Hepatocyte (in vitro differentiated cells): Measurements from ENCODE around the gene HDDC3. TPM values are rescaled to one million over a fixed set of nuclear protein-coding genes. Genes with fewer than 3 reads are reported as not detected.

Source experiments
- DNase-seq: peaks from one replicate; pipeline ENCODE4 v3.0.0-alpha.2; 2016; ENCODE audit warnings: low spot score
- H2AFZ ChIP-seq: fragments of 200-600 bp; sonication (generic); 2 replicates; pipeline ENCODE4 v1.6.0; 2016; ENCODE audit warnings: antibody characterized with exemption, mild to moderate bottlenecking
- H3K27ac ChIP-seq: fragments of 200-600 bp; sonication (generic); 2 replicates; pipeline ENCODE4 v1.5.1; 2016; ENCODE audit warnings: mild to moderate bottlenecking
- H3K27me3 ChIP-seq: fragments of 200-600 bp; sonication (generic); 2 replicates; pipeline ENCODE4 v1.6.1; 2016
- H3K36me3 ChIP-seq: fragments of 200-600 bp; sonication (generic); replicated peaks from 2 replicates; pipeline ENCODE4 v1.5.1; 2016; ENCODE audit warnings: low read depth; ENCODE audit not compliant: insufficient read depth
- H3K4me1 ChIP-seq: fragments of 200-600 bp; sonication (generic); 2 replicates; pipeline ENCODE4 v1.5.1; 2016; ENCODE audit warnings: mild to moderate bottlenecking, moderate library complexity; ENCODE audit not compliant: insufficient read depth
- H3K4me2 ChIP-seq: fragments of 200-600 bp; sonication (generic); 2 replicates; pipeline ENCODE4 v1.6.0; 2016
- H3K4me3 ChIP-seq: fragments of 200-600 bp; sonication (generic); 2 replicates; pipeline ENCODE4 v1.5.1; 2016; ENCODE audit warnings: mild to moderate bottlenecking
- H3K79me2 ChIP-seq: fragments of 200-600 bp; sonication (generic); 2 replicates; pipeline ENCODE4 v1.6.0; 2017; ENCODE audit warnings: mild to moderate bottlenecking
- H3K9me2 ChIP-seq: fragments of 200-600 bp; sonication (generic); replicated peaks from 2 replicates; pipeline ENCODE4 v1.6.0; 2017; ENCODE audit warnings: mild to moderate bottlenecking; ENCODE audit not compliant: insufficient read depth
- H3K9me3 ChIP-seq: fragments of 200-600 bp; sonication (generic); 2 replicates; pipeline ENCODE4 v1.5.1; 2016; ENCODE audit warnings: low read depth, mild to moderate bottlenecking
- H4K20me1 ChIP-seq: fragments of 200-600 bp; sonication (generic); 2 replicates; pipeline ENCODE4 v1.6.0; 2016; ENCODE audit warnings: mild to moderate bottlenecking; ENCODE audit not compliant: insufficient read depth, poor library complexity, severe bottlenecking
- EZH2 ChIP-seq: fragments of 200-600 bp; sonication (generic); IDR thresholded peaks from 2 replicates; pipeline ENCODE4 v1.6.1; 2016; ENCODE audit warnings: antibody characterized with exemption, mild to moderate bottlenecking, borderline replicate concordance
- EZH2phosphoT487 ChIP-seq: fragments of 200-600 bp; sonication (generic); IDR thresholded peaks from one replicate; pipeline ENCODE4 v1.6.1; 2018; ENCODE audit warnings: antibody characterized with exemption, mild to moderate bottlenecking, low read depth, moderate library complexity; ENCODE audit not compliant: unreplicated experiment, severe bottlenecking
- WGBS: methylation state at CpG from one replicate; pipeline ENCODE4 v1.1.6; 2016; ENCODE audit warnings: low lambda C conversion rate; ENCODE audit errors: missing lambda C conversion rate; 5-methylcytosine and 5-hydroxymethylcytosine counted together
- polyA plus RNA-seq: library from polyadenylated mRNA; unstranded; fragments of >200 nt; fragmentation: Nextera tagmentation; extraction: Ambion mirVana; gene quantifications from 2 replicates; pipeline ENCODE4 v1.2.1, GENCODE V29; 2016
- total RNA-seq: library from RNA; depleted of rRNA; stranded (reverse); fragments of >200 nt; gene quantifications from 2 replicates; pipeline ENCODE4 v1.2.3, GENCODE V29; 2014
- TF ChIP-seq, protein P1 (sequence below): fragments of 200-600 bp; sonication (generic); IDR thresholded peaks from 2 replicates; pipeline ENCODE4 v1.5.1; 2016; ENCODE audit warnings: antibody characterized with exemption, mild to moderate bottlenecking; ENCODE audit not compliant: poor library complexity

HDDC3 gene
- total and polyA plus RNA-seq, 2 experiments from 2014 or later: 15.4 to 20.0 TPM

DNA sequence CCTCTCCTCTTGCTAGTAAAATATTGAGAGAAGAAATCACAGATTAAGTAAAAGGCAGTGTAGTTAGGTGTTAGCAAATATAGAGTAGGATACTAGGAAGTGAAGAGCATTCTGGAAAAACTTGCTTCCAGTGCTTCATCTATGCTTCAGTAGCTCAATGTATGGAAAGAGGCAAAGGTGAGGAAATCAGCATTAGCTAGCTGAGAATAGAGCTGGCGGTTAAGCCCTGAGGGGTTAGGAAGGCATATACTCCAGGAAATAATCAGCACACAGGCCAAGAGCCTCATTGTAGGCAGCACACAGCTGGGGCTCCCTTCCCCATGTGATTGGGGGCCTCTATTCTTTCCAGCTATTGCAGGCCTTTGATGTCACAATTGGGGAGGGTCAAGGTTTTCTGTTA, 36.1 kb upstream of the HDDC3 start:
- H3K4me3 ChIP-seq: no peak overlapping the region
- DNase-seq: no peak
- no peak overlapping the region for H2AFZ ChIP-seq
- no peaks in the 10 kb centered on the region for H4K20me1 ChIP-seq
- H3K4me1 ChIP-seq: no peaks in the 10 kb centered on the region
- WGBS: 95% methylated on average over 1 of the region's 1 CpG
- no peak overlapping the region for H3K4me2 ChIP-seq
- H3K79me2 ChIP-seq: no peaks in the 10 kb centered on the region
- H3K27me3 ChIP-seq: no peaks in the 10 kb centered on the region
- H3K36me3 ChIP-seq: no peaks in the 10 kb centered on the region
- no peaks in the 10 kb centered on the region for H3K9me3 ChIP-seq
- H3K9me2 ChIP-seq: no peaks in the 10 kb centered on the region
- TF ChIP-seq EZH2phosphoT487: no peak
- TF ChIP-seq, protein P1, sequence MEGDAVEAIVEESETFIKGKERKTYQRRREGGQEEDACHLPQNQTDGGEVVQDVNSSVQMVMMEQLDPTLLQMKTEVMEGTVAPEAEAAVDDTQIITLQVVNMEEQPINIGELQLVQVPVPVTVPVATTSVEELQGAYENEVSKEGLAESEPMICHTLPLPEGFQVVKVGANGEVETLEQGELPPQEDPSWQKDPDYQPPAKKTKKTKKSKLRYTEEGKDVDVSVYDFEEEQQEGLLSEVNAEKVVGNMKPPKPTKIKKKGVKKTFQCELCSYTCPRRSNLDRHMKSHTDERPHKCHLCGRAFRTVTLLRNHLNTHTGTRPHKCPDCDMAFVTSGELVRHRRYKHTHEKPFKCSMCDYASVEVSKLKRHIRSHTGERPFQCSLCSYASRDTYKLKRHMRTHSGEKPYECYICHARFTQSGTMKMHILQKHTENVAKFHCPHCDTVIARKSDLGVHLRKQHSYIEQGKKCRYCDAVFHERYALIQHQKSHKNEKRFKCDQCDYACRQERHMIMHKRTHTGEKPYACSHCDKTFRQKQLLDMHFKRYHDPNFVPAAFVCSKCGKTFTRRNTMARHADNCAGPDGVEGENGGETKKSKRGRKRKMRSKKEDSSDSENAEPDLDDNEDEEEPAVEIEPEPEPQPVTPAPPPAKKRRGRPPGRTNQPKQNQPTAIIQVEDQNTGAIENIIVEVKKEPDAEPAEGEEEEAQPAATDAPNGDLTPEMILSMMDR: no peak
- no peak for TF ChIP-seq EZH2
- H3K27ac ChIP-seq: no peak overlapping the region

DNA sequence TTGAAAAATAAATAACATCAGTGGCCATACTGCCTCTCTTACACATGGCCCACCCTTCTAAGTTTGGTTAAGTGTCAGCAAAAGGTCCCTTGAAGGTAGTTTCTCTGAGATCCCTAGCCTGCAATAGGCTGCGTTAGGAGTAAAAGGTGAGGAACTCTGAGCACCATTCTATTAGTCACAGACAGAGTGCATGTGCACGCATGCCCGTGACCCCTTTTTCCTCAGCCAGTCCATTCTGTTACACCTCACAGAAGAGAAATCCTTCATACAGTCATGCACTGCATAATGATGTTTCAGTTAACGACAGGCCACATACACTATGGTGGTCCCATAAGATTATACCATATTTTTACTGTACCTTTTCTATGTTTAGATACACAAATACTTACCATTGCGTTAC, 34.9 kb upstream of the HDDC3 start:
- Histone ChIP-seq H3K4me3 (no peak overlapping the region), H3K79me2 (no peaks in the 10 kb centered on the region), H3K4me1 (no peaks in the 10 kb centered on the region), H3K27me3 (no peaks in the 10 kb centered on the region), H4K20me1 (no peaks in the 10 kb centered on the region), H3K4me2 (no peak overlapping the region), H3K36me3 (no peaks in the 10 kb centered on the region), H3K27ac (no peak overlapping the region), H3K9me2 (no peaks in the 10 kb centered on the region), H3K9me3 (no peaks in the 10 kb centered on the region), H2AFZ (no peak overlapping the region)
- DNase-seq: no peak
- WGBS: 97% methylated on average over 5 of the region's 5 CpGs
- TF ChIP-seq, protein P1: no peak
- TF ChIP-seq EZH2phosphoT487 (no peak), EZH2 (no peak)

GRCh38 chr15:90966262-90966661, 33.9 kb upstream of the HDDC3 start:
- Histone ChIP-seq H3K9me2 (no peaks in the 10 kb centered on the region), H3K4me3 (no peak overlapping the region), H3K36me3 (no peaks in the 10 kb centered on the region), H4K20me1 (no peaks in the 10 kb centered on the region), H3K4me2 (no peak overlapping the region), H3K4me1 (no peaks in the 10 kb centered on the region), H3K9me3 (no peaks in the 10 kb centered on the region), H3K27me3 (no peaks in the 10 kb centered on the region), H2AFZ (no peak overlapping the region), H3K27ac (no peak overlapping the region), H3K79me2 (no peaks in the 10 kb centered on the region)
- WGBS: 94% methylated on average over 9 of the region's 9 CpGs
- no peak for DNase-seq
- TF ChIP-seq EZH2 (no peak), EZH2phosphoT487 (no peak)
- TF ChIP-seq, protein P1: no peak

GRCh38 chr15:90962021-90962420, 29.7 kb upstream of the HDDC3 start:
- Histone ChIP-seq H3K27me3 (no peaks in the 10 kb centered on the region), H3K9me3 (no peaks in the 10 kb centered on the region), H3K4me2 (no peak overlapping the region), H3K36me3 (no peaks in the 10 kb centered on the region), H2AFZ (no peak overlapping the region), H3K4me1 (peaks cover 4% of the 10 kb centered on the region), H3K9me2 (no peaks in the 10 kb centered on the region), H3K4me3 (no peak overlapping the region), H3K79me2 (no peaks in the 10 kb centered on the region), H4K20me1 (no peaks in the 10 kb centered on the region), H3K27ac (no peak overlapping the region)
- no peak for TF ChIP-seq EZH2
- TF ChIP-seq EZH2phosphoT487: no peak
- TF ChIP-seq, protein P1: no peak
- 85% methylated on average over 4 of the region's 4 CpGs for WGBS
- no peak for DNase-seq
